CMK (cell line): ENCODE measurements around the gene TFRC.
"Not testable (repeated sequence)": the region's sequence is repeated elsewhere in the genome, so short reads cannot be mapped to it uniquely, and the experiment has no call there.

Experiments
- DNase-seq: peaks from one replicate; pipeline ENCODE4 v3.0.0-alpha.2; 2010; ENCODE audit warnings: low read depth

The TFRC gene

GRCh38 chr3:196081834-196082618 lies at the start of gene TFRC:
Gene TFRC, minus strand, starts transcription at chr3:196082090. Its CDS starts 4,991 bp downstream, at chr3:196077099.
- peak; percentile 83 for DNase-seq

GRCh38 chr3:196128172-196128843 lies 46.4 kb upstream of the TFRC start:
- DNase-seq = no peak

- peak; percentile 62 for DNase-seq
These were observed 45.6 kb upstream of the TFRC start for GRCh38 chr3:196127308-196128040.

- DNase-seq = no peak
These were observed 42.7 kb upstream of the TFRC start for GRCh38 chr3:196124608-196125007.

DNA sequence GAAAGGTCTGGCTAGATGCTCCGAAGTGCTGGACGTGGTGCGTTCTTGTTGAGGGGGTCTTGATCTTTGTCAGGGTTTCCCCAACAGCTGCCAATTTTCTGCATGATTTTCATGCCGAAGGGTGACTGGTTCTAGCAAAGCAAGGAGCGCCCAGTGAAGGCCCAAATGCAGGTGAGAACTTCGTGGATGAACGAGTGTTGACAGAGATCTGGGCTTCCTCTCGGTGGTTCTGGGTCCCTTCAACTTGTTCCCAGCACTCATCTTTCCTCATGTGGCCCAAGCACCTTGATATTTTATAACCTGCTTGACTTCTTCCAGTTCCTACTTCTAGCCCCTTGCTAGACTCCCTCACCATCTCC lies 40.8 kb upstream of the TFRC start:
- DNase-seq = no peak

DNA sequence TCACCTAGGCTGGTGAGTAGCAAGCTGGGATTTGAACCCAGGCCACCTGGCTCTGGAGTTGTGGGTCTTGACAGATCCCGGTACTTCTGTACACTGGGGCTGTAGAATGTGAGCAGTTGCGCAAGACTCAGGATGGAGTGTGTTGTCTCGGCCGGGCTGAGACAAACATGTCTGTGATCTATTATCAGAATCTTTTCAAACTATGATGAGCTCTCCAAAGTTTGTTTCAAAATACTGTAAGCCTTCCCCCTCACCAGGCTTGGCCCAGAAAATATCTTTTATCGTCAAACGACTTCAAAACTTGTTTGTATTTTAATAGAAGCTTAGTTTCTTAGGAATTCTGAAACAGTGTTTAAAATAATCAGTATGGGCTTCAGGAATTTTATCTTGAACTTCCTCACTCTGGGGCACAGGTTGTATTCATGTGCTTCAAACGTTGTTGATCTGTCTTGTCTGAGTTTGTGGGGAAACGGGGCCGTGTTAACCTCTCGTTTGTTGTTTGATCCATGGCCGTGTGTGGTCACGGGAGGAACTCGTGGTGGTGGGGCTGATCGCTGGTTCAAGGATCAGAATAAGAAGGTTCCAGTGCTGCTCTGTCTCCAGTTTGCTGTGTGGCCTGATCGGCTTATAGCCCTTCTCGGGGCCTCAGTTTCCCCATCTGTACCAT lies 40.3 kb upstream of the TFRC start:
- no peak for DNase-seq

DNA sequence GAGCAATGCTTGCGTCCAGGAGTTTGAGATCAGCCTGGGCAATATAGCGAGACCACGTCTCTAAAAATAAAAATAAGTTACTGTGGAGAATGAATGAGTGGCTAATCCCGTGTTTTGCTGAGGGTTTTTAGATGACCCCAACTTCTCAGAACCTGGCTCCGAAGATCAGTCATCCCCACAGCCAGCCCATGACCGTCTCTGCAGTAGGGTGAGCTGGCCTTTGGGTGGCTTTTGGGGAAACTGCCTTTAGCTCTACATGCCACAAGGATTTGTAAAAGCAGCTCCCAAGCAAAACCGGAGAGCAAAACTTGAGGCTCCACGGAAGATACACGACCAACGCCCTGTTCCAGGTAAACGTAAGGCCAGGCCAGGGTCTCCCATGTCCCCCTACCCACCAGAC lies 39.2 kb upstream of the TFRC start:
- DNase-seq = no peak

DNA sequence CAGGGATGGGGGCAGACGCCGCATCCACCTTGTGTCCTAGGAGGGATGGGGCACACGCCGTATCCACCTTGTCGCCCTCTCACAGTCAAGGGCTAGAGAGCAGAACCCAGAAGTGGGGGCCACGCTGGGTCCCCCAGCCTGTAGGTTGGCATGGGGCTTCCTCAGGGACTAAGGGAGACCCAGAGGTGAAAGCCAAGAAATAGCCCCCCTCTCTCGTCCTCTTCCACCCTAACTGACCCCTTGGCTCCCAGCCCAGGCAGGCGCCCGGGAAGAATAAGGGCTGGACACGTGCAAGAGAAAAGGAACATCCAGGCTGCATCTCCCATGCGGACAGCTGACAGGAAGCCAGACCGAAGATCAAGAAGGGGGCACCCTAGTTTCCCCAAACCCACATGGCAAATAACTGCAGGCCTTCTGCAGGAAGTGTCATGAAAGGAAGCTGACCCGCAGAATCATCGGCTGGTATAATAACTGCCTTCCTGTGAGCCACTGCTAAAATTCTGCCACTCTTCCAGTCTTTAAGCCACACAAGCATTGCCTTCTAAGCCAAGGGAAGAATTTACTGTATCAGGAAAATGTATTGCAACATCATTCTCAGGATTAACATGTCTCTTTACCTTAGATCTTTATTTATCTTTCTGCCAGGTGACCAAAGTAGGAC lies 38.5 kb upstream of the TFRC start:
- peak; percentile 89 for DNase-seq

- no peak for DNase-seq
These were observed 35.9 kb upstream of the TFRC start for GRCh38 chr3:196117809-196118208.

- DNase-seq = no peak
These were observed 33.8 kb upstream of the TFRC start for GRCh38 chr3:196115678-196116083.

DNA sequence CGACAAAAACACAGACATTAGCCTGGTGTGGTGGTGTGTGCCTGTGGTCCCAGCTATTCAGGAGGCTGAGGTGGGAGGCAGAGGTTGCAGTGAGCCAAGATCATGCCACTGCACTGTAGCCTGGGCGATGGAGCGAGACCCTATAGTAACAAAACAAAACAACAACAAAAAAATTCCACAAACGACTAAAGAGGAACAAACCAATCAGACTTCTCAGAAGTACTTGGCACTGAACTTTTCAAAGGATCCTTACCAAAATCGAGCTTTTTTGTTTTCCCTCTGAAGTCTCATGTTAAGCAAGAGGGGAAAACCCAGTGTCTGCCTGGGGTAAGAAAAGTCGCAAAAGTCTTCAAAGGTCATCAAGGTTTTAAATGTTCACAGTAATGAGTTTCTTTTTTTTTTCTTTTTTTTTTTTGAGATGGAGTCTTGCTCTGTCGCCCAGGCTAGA lies 30.1 kb upstream of the TFRC start:
- DNase-seq = no peak

GRCh38 chr3:196108075-196108743 lies 26.3 kb upstream of the TFRC start:
- peak; percentile 31 for DNase-seq

DNA sequence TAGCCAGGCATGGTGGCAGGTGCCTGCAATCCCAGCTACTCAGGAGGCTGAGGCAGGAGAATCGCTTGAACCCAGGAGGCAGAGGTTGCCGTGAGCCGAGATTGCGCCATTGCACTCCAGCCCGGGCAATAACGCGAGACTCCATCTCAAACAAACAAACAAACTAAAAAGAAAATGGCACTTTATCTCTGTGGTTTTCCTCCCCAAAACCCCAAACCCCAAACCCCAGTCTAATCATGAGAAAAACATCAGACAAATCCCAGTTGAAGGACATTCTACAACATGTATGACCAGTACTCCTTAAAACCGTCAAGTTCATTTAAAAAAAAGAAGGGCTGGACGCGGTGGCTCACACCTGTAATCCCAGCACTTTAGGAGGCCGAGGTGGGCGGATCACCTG lies 22.8 kb upstream of the TFRC start:
- DNase-seq = not testable (repeated sequence)

DNA sequence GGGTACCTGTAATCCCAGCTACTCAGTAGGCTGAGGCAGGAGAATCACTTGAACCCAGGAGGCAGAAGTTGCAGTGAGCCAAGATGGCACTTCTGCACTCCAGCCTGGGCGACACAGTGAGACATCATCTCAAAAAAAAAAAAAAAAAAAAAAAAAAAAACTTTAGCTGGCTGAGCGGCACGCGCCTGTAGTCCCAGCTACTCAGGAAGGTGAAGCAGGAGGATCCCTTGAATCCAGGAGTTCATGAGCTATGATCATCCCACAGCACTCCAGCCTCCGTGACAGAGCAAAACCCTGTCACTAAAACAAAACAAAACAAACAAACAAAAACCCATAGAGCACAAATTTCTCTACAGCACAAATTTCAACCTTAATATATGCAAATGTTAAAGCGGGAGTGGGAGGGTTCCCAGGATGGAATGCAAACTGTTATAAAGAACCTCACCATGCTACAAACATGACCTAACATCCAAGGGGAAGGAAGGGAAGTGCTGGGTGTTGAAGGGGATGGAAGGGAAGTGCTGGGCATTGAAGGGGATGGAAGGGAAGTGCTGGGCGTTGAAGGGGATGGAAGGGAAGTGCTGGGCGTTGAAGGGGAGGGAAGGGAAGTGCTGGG lies 16.6 kb upstream of the TFRC start:
- DNase-seq = not testable (repeated sequence)

GRCh38 chr3:196097373-196098154 lies 15.7 kb upstream of the TFRC start:
- DNase-seq = no peak

DNA sequence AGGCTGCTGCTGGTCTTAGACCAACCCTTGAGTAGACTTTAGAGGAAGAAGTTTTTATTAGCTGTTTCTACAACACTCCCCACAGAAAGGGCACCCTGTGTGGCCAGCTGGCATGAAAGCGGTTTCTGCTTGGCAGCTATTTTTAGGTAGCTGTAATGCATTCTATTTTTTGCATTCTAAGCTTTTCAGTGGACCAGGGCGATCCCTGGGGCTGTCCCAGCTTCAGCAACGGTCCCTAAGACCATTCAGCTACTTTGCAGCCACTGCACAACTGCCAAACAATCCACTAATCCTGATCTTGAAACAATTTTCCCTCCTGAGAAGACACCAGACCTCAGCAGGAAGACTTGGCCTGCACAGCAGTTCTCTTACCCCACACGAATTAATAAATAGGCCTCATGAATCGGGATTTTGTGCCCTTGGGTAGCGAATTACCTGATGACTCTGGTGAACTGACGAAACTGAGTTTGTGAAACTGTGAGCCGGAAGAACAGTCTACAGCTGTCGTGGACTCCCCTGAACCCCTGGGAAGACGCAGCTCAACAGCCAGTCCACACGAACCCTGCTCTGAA lies 14.6 kb upstream of the TFRC start:
- DNase-seq = no peak

DNA sequence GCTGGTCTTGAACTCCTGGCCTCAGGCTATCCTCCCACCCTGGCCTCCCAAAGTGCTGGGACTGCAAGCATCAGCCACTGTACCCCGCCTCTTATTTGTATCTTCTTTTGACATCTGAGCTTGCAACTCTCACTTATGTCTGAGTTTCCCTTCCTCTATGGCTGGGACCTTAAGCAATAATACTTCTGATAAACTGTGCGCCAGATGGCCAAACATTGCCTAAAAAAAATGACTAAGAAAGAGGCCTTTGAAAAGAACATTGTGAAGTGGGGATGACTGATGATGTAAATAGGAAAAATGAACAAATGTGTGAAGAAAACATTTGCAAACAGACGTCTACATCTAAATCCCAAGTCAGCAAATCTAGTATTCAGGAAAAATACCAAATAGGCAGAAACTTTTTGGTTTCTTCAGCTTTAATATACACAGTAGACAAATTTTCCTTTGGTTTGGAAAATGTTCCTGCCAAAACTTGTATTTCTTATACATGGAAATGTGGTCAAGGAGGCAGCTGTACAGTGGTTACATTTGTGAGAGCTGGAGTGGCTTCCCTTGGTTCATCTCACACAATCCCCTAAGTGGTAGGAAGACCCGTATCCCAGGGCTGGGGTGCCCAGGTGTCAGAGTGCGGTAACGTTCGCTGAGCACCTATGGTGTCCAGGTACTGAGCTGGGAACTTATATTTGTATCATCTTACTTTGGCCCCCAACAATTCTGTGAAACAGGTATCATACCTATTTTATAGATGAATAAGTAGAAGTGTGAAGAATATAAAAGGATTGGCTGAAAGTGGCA lies 11.6 kb upstream of the TFRC start:
- no peak for DNase-seq

GRCh38 chr3:196087906-196088305 lies 6.0 kb upstream of the TFRC start:
- DNase-seq = no peak

DNA sequence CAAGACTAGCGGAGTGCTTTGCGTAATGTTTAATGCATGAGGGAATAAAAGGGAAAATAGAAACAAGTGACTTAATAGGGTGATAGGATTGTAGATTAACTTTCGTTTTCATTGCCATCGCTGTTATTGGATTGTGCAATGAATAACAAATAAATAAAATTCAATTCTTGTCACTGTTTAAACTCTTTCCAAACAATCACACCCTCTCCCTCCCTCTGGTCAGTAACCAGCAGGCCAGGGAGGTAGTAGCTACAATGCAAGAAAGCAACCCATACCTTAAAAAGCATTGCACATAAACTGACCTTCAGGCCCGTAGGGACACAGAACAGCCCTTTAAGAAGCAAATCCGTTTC lies 705 bp upstream of the TFRC start:
- no peak for DNase-seq
